Smooth muscle cell (in vitro differentiated cells): Measurements from ENCODE around the gene ZNF408. TPM values are rescaled to one million over a fixed set of nuclear protein-coding genes. Genes with fewer than 3 reads are reported as not detected.
"Not testable (repeated sequence)": the region's sequence is repeated elsewhere in the genome, so short reads cannot be mapped to it uniquely, and the experiment has no call there.

Source experiments
- DNase-seq: peaks from one replicate; lab custom pipeline; 2025; ENCODE audit not compliant: unreplicated experiment; lab: John Stamatoyannopoulos, UW
- H2AFZ ChIP-seq: fragments of 200-600 bp; sonication (generic); 2 replicates; pipeline ENCODE4 v1.6.0; 2016; ENCODE audit warnings: antibody characterized with exemption, low read depth, mild to moderate bottlenecking
- H3F3A ChIP-seq: fragments of 200-600 bp; sonication (generic); 2 replicates; pipeline ENCODE4 v1.6.0; 2017; ENCODE audit warnings: antibody characterized with exemption, low read depth
- H3K27ac ChIP-seq: fragments of 200-600 bp; sonication (generic); 2 replicates; pipeline ENCODE4 v1.5.1; 2016; ENCODE audit warnings: low read depth, mild to moderate bottlenecking
- H3K27me3 ChIP-seq: fragments of 200-600 bp; sonication (generic); 2 replicates; pipeline ENCODE4 v1.6.1; 2016; ENCODE audit warnings: low read depth, mild to moderate bottlenecking
- H3K36me3 ChIP-seq: fragments of 200-600 bp; sonication (generic); 2 replicates; pipeline ENCODE4 v1.5.1; 2016; ENCODE audit warnings: low read depth
- H3K4me1 ChIP-seq: fragments of 200-600 bp; sonication (generic); 2 replicates; pipeline ENCODE4 v1.5.1; 2016; ENCODE audit warnings: low read depth
- H3K4me2 ChIP-seq: fragments of 200-600 bp; sonication (generic); 2 replicates; pipeline ENCODE4 v1.6.0; 2016; ENCODE audit warnings: mild to moderate bottlenecking
- H3K4me3 ChIP-seq: fragments of 200-600 bp; sonication (generic); 2 replicates; pipeline ENCODE4 v1.5.1; 2016; ENCODE audit warnings: mild to moderate bottlenecking
- H3K79me2 ChIP-seq: fragments of 200-600 bp; sonication (generic); 2 replicates; pipeline ENCODE4 v1.6.0; 2016; ENCODE audit warnings: low read depth, mild to moderate bottlenecking
- H3K9ac ChIP-seq: fragments of 200-600 bp; sonication (generic); 2 replicates; pipeline ENCODE4 v1.6.0; 2016; ENCODE audit warnings: low read depth
- H3K9me3 ChIP-seq: fragments of 200-600 bp; sonication (generic); replicated peaks from 2 replicates; pipeline ENCODE4 v1.5.1; 2016; ENCODE audit warnings: low read depth
- H4K20me1 ChIP-seq: fragments of 200-600 bp; sonication (generic); 2 replicates; pipeline ENCODE4 v1.6.0; 2016; ENCODE audit warnings: low read depth
- WGBS: methylation state at CpG from one replicate; pipeline ENCODE4 v1.1.7; 2016; ENCODE audit warnings: low lambda C conversion rate; 5-methylcytosine and 5-hydroxymethylcytosine counted together
- polyA plus RNA-seq: library from polyadenylated mRNA; unstranded; fragments of >200 nt; fragmentation: Nextera tagmentation; extraction: Ambion mirVana; gene quantifications from 2 replicates; pipeline ENCODE4 v1.2.1, GENCODE V29; 2016
- total RNA-seq: library from RNA; depleted of rRNA; stranded (reverse); fragments of >200 nt; gene quantifications from 2 replicates; pipeline ENCODE4 v1.2.3, GENCODE V29; 2014
- TF ChIP-seq, protein P1 (sequence below): fragments of 200-600 bp; sonication (generic); IDR thresholded peaks from 2 replicates; pipeline ENCODE4 v1.5.1; 2017; ENCODE audit warnings: borderline replicate concordance, mild to moderate bottlenecking, antibody characterized with exemption; ENCODE audit not compliant: insufficient read depth, poor library complexity, severe bottlenecking

The ZNF408 gene
- total and polyA plus RNA-seq, 2 experiments from 2014 or later, result 6.2 to 15.8 TPM

DNA sequence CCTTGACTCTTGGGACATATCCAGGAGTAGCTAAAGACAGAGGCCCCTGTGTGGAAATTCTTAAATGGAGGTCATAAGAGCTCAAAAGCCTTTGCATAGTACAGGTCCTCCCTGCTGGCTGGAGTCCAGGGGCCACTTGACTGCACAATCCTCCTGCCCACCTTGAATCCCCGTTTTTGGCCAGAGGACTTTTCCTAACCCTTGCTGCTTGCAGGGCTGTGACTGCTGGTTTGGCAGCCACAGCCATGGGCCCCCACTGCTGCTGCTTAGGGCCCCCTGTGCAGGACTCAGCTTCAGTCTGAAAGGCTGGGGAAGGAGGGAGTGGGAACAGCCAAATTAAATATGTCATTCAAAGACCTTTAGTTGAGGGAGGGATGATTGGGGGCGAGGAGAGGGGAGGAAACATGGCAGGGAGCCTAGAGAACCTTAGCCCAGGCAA, 33.8 kb upstream of the ZNF408 start:
- WGBS, result 97% methylated on average over 2 of the region's 2 CpGs
- DNase-seq, result no peak
- TF ChIP-seq, protein P1, sequence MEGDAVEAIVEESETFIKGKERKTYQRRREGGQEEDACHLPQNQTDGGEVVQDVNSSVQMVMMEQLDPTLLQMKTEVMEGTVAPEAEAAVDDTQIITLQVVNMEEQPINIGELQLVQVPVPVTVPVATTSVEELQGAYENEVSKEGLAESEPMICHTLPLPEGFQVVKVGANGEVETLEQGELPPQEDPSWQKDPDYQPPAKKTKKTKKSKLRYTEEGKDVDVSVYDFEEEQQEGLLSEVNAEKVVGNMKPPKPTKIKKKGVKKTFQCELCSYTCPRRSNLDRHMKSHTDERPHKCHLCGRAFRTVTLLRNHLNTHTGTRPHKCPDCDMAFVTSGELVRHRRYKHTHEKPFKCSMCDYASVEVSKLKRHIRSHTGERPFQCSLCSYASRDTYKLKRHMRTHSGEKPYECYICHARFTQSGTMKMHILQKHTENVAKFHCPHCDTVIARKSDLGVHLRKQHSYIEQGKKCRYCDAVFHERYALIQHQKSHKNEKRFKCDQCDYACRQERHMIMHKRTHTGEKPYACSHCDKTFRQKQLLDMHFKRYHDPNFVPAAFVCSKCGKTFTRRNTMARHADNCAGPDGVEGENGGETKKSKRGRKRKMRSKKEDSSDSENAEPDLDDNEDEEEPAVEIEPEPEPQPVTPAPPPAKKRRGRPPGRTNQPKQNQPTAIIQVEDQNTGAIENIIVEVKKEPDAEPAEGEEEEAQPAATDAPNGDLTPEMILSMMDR, result no peak
- Histone ChIP-seq H3K4me2 (no peak overlapping the region), H3K4me3 (no peak overlapping the region), H3K27ac (no peak overlapping the region), H3K9me3 (no peaks in the 10 kb centered on the region), H3K79me2 (no peaks in the 10 kb centered on the region), H4K20me1 (no peaks in the 10 kb centered on the region), H3K9ac (no peak overlapping the region), H3K36me3 (peaks cover 8% of the 10 kb centered on the region), H3K4me1 (peaks cover 5% of the 10 kb centered on the region), H3F3A (peaks cover 11% of the 10 kb centered on the region), H2AFZ (no peak overlapping the region), H3K27me3 (no peaks in the 10 kb centered on the region)

GRCh38 chr11:46668480-46669085, 32.2 kb upstream of the ZNF408 start:
- Histone ChIP-seq H3K4me3 (no peak overlapping the region), H3K9ac (no peak overlapping the region), H3K27me3 (no peaks in the 10 kb centered on the region), H3K4me1 (peaks cover 5% of the 10 kb centered on the region), H3F3A (peaks cover 11% of the 10 kb centered on the region), H3K4me2 (no peak overlapping the region), H2AFZ (no peak overlapping the region), H3K9me3 (no peaks in the 10 kb centered on the region), H4K20me1 (no peaks in the 10 kb centered on the region), H3K27ac (no peak overlapping the region), H3K36me3 (peaks cover 6% of the 10 kb centered on the region), H3K79me2 (no peaks in the 10 kb centered on the region)
- no peak for DNase-seq
- 87% methylated on average over 12 of the region's 12 CpGs for WGBS
- TF ChIP-seq, protein P1, result no peak

- TF ChIP-seq, protein P1, result peak; percentile 5
- Histone ChIP-seq H3K4me1 (peaks cover 8% of the 10 kb centered on the region), H3K27me3 (no peaks in the 10 kb centered on the region), H3F3A (peaks cover 17% of the 10 kb centered on the region), H3K4me2 (no peak overlapping the region), H3K4me3 (no peak overlapping the region), H3K36me3 (peaks cover 6% of the 10 kb centered on the region), H3K27ac (no peak overlapping the region), H4K20me1 (no peaks in the 10 kb centered on the region), H3K79me2 (no peaks in the 10 kb centered on the region), H3K9me3 (no peaks in the 10 kb centered on the region), H2AFZ (no peak overlapping the region), H3K9ac (no peak overlapping the region)
- DNase-seq, result no peak
- 75% methylated on average over 3 of the region's 3 CpGs for WGBS
Observed at GRCh38 chr11:46669711-46670139, 31.1 kb upstream of the ZNF408 start.

GRCh38 chr11:46670521-46670920, 30.3 kb upstream of the ZNF408 start:
- H3K27me3 ChIP-seq, H3K9me3 ChIP-seq, H2AFZ ChIP-seq, H4K20me1 ChIP-seq, H3K79me2 ChIP-seq, H3K9ac ChIP-seq, H3K36me3 ChIP-seq, H3K4me3 ChIP-seq, DNase-seq: not testable (repeated sequence)
- Histone ChIP-seq H3K4me1 (peaks cover 16% of the 10 kb centered on the region), H3K4me2 (peak overlapping the region; percentile 14), H3K27ac (peak overlapping the region; percentile 40), H3F3A (peaks cover 24% of the 10 kb centered on the region)
- whole genome bisulfite sequencing, result 88% methylated on average over 3 of the region's 3 CpGs
